ENCODE results near the gene RGN.
"Not testable (repeated sequence)": the region's sequence is repeated elsewhere in the genome, so short reads cannot be mapped to it uniquely, and the experiment has no call there.

The RGN gene

DNA sequence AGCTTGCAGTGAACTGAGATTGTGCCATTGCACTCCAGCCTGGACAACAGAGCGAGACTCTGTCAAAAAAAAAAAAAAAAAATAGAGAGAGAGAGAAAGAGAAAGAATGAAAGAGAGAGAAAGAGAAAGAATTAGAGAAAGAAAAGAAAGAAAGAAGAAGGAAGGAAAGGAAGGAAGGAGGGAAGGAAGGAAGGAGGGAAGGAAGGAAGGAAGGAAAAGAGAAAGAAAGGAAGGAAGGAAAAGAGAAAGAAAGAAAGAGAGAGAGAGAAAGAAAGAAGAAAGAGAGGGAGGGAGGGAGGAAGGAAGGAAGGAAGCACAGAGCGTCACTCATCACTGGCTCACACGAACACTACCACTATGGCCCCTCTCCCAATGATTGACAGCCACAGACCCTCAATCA, 46.2 kb downstream of the RGN start:
- not testable (repeated sequence) for DNase-seq

GRCh38 chrX:47129157-47129898, 51.1 kb downstream of the RGN start:
- peak; percentile 93 to 97 for DNase-seq

DNA sequence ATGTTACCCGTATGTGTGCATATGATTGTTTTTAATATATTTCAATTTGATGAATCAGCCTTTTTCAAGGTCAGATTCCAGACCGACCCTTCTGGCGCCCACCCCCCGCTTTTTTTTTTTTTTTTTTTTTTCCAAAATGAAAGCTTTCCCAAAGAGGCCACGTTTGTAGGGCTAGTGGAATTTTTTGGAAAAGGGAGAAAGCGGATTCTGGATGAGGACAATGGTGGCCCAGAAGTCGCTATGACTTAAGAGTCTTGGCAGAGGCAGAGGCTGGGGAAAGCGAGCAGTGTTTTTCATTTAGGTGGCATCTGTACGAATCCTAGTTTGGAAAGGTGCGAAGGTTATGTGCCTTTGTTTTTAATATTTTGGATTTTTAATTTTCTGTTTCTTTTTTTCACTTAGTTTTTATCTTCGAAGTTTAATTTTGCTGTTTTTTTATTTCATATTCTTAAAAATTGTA, 51.7 kb downstream of the RGN start:
- no peak for DNase-seq

- DNase-seq, result no peak
Measured at GRCh38 chrX:47133493-47133892, 55.2 kb downstream of the RGN start.

GRCh38 chrX:47135650-47136049, 57.4 kb downstream of the RGN start:
- DNase-seq, result not testable (repeated sequence)

GRCh38 chrX:47138171-47138570, 59.9 kb downstream of the RGN start:
- no peak for DNase-seq
